Upper lobe of left lung (tissue), 6 donors: ENCODE data around the gene KCNJ5. TPM values are rescaled to one million over a fixed set of nuclear protein-coding genes. Genes with fewer than 3 reads are reported as not detected.

Experiments
- ATAC-seq, 2 donors: fragments of 200-7000 bp; cut with Tn5 transposase; one replicate each; pipeline ENCODE4 v1.9.1; 2022; ENCODE audit warnings: mild to moderate bottlenecking in 2 of 2, moderate library complexity in 2 of 2; ENCODE audit not compliant: low FRiP score in 2 of 2
- DNase-seq, 2 donors: peaks; one replicate each; pipeline ENCODE4 v3.0.0-alpha.2; 2019 to 2020
- H3K27ac ChIP-seq, 4 donors: fragments of 200-600 bp; sonication (generic); one replicate each; pipeline ENCODE4 v1.5.1; 2016 to 2019
- H3K27me3 ChIP-seq, 4 donors: fragments of 200-600 bp; sonication (generic); one replicate each; pipeline ENCODE4 v1.5.1; 2017 to 2019
- H3K36me3 ChIP-seq, 4 donors: fragments of 200-600 bp; sonication (generic); one replicate each; pipeline ENCODE4 v1.5.1; 2016 to 2019
- H3K4me1 ChIP-seq, 4 donors: fragments of 200-600 bp; sonication (generic); one replicate each; pipeline ENCODE4 v1.5.1; 2018 to 2019
- H3K4me3 ChIP-seq, 4 donors: fragments of 200-600 bp; sonication (generic); one replicate each; pipeline ENCODE4 v1.5.1; 2017 to 2019; ENCODE audit warnings: mild to moderate bottlenecking in 2 of 4, moderate library complexity in 1 of 4
- H3K9me3 ChIP-seq, 4 donors: fragments of 200-600 bp; sonication (generic); one replicate each; pipeline ENCODE4 v1.5.1; 2018 to 2019
- EP300 ChIP-seq, 4 donors: sonication (generic); formaldehyde crosslinking; IDR thresholded peaks; one replicate each; pipeline ENCODE4 v1.5.1; 2017; ENCODE audit warnings: antibody characterized with exemption in 4 of 4, control low read depth in 2 of 4
- POLR2A ChIP-seq, 4 donors: fragments of 450-650 bp; IDR thresholded peaks; one replicate each; pipeline ENCODE4 v1.5.1; 2016 to 2017; ENCODE audit warnings: antibody characterized with exemption in 4 of 4, mild to moderate bottlenecking in 2 of 4
- POLR2AphosphoS5 ChIP-seq, 2 donors: sonication (generic); formaldehyde crosslinking; IDR thresholded peaks; one replicate each; pipeline ENCODE4 v1.5.1; 2017; ENCODE audit warnings: antibody characterized with exemption in 2 of 2
- WGBS, 2 donors: methylation state at CpG; one replicate each; pipeline ENCODE4 v1.1.5; 2017 to 2018; 5-methylcytosine and 5-hydroxymethylcytosine counted together
- total RNA-seq, 6 donors: library from RNA; depleted of rRNA in 4 of 6; stranded (reverse); fragments of >200 nt in 4 of 6; gene quantifications; one replicate each; pipeline versions ENCODE4 v1.1.0 to v1.2.1, GENCODE V29; 2016 to 2021
- TF ChIP-seq, protein P1 (sequence below), 6 experiments: fragments of 450-650 bp in 4 of 6; fragments of 200-600 bp in 2 of 6; sonication (generic) in 2 of 6; IDR thresholded peaks; one replicate each; pipeline ENCODE4 v1.5.1; 2016 to 2019; ENCODE audit warnings: antibody characterized with exemption in 6 of 6
- donor health status: DM: no; HTN: no; CAD: no; lungs with moderate emphysema.
- donor health status: DM: no; HTN: yes; CAD: no; lungs with severe emphysema.

KCNJ5 gene
- total RNA-seq, 6 donors from 2014 or later, result 1.5 to 7.5 (median 4.9) TPM

DNA sequence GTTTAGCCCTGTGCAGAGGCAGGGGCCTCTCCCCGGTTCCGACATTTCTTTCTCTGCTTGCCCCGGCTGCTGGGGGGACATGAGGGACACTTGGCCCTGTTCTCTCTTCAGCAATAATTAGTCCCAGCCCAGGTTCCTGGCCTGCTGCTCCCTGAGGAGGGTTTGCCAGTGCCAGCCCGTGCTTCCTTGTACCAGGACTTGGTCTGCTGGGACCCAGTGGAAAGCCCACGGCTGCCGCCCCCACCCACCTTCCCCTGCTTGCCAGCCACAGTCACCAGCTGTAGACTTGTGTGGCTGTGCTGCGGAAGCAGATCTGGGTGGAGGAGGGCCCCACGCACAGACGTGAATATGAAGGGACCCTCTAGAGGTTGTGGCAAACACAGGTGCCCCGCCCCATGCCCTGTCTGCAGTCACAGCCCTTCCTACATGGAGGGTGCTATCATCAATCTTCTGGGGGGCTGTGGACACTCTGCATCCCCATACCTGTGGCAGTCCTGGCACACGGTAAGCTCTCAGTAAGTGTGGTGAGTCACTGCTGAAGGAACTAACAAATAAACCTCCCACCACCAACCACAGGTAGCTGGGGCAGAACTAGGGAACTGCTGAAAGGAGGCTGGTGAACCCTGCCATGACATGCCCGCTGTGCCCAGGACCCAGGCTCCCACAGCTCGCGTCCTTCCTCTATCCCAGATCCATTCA lies 50.6 kb downstream of the KCNJ5 start:
- ATAC-seq (no peak), DNase-seq (peak in 1 of 2 donors; percentile 48)
- no peaks in the 10 kb centered on the region for H3K27me3 ChIP-seq
- no peaks in the 10 kb centered on the region for H3K9me3 ChIP-seq
- H3K4me1 ChIP-seq, result no peaks in the 10 kb centered on the region
- no peak overlapping the region for H3K4me3 ChIP-seq
- no peaks in the 10 kb centered on the region for H3K36me3 ChIP-seq
- WGBS, 2 donors, result 88 to 92% methylated on average over 8 to 14 of the region's 14 CpGs
- H3K27ac ChIP-seq, result no peak overlapping the region
- TF ChIP-seq POLR2A (IDR thresholded peaks at IDR 0.05) (no peak), POLR2AphosphoS5 (IDR thresholded peaks at IDR 0.05) (no peak), EP300 (IDR thresholded peaks at IDR 0.05) (no peak)
- TF ChIP-seq, protein P1, sequence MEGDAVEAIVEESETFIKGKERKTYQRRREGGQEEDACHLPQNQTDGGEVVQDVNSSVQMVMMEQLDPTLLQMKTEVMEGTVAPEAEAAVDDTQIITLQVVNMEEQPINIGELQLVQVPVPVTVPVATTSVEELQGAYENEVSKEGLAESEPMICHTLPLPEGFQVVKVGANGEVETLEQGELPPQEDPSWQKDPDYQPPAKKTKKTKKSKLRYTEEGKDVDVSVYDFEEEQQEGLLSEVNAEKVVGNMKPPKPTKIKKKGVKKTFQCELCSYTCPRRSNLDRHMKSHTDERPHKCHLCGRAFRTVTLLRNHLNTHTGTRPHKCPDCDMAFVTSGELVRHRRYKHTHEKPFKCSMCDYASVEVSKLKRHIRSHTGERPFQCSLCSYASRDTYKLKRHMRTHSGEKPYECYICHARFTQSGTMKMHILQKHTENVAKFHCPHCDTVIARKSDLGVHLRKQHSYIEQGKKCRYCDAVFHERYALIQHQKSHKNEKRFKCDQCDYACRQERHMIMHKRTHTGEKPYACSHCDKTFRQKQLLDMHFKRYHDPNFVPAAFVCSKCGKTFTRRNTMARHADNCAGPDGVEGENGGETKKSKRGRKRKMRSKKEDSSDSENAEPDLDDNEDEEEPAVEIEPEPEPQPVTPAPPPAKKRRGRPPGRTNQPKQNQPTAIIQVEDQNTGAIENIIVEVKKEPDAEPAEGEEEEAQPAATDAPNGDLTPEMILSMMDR (IDR thresholded peaks at IDR 0.05), result no peak

DNA sequence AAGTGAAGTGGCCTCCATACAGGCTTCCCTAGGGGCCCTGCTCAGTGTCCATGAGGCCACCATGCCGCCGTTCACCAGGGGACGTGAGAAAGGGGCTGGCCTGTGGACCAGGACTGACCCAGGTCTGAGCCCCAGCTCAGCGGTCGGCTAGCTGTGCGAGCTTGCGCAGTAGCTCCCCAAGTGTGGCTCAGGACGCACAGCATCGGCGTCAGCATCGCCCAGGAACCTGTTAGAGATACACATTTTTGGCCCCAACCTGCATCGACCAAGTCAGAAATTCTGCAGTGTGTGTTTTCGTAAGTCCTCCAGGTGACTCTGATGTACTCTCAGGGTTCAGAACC lies 51.1 kb downstream of the KCNJ5 start:
- ATAC-seq (no peak), DNase-seq (peak in 1 of 2 donors; percentile 60)
- Histone ChIP-seq H3K9me3 (no peaks in the 10 kb centered on the region), H3K27ac (no peak overlapping the region), H3K4me1 (no peaks in the 10 kb centered on the region), H3K36me3 (no peaks in the 10 kb centered on the region), H3K27me3 (no peaks in the 10 kb centered on the region), H3K4me3 (no peak overlapping the region)
- TF ChIP-seq POLR2AphosphoS5 (IDR thresholded peaks at IDR 0.05), result no peak
- WGBS, 2 donors, result 89 to 97% methylated on average over 2 to 13 of the region's 13 CpGs

DNA sequence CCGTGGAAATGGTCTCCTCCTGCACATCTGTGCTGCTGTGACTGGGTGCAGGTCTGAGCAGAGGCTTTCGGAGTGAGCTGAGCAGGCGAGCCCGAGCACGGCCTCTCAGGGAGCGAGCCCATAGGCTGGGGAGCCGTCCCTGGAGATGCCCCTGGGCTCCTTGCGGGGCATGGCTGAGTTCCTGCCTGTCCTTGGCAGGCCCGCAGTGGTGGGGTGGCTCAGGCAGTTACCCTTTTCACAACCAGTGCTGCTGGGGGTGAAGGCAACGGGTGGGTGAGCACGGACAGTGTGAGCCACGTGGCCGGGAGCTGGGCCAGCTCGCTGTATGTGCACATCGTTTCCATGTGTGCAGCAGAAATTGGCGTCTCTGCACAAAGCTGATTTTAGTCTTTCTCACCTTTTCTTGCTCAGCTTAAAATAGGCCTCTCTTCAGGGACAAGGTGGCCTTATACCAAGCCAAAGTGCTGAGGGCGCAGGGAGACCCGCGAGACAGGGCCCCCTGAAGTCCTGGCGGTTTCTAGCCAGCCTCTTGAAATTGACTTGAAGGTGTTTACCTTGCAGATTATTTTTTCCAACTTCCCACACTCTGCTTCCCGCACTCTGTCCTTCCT lies 51.8 kb downstream of the KCNJ5 start, which contains the start of gene TP53AIP1:
Gene TP53AIP1, minus strand, starts transcription at position 55 of the 611 bp plus-strand sequence. CDS start 5,053 bp downstream, outside the sequence.
- no peaks in the 10 kb centered on the region for H3K4me1 ChIP-seq
- no peaks in the 10 kb centered on the region for H3K27me3 ChIP-seq
- H3K36me3 ChIP-seq, result no peaks in the 10 kb centered on the region
- H3K9me3 ChIP-seq, result no peaks in the 10 kb centered on the region
- ATAC-seq (no peak), DNase-seq (peak in 1 of 2 donors; percentile 68)
- WGBS, 2 donors, result 82 to 87% methylated on average over 13 to 21 of the region's 21 CpGs
- no peak for TF ChIP-seq POLR2A (IDR thresholded peaks at IDR 0.05)
- no peak within 1 kb of the TSS for H3K4me3 ChIP-seq
- no peak within 1 kb of the TSS for H3K27ac ChIP-seq

DNA sequence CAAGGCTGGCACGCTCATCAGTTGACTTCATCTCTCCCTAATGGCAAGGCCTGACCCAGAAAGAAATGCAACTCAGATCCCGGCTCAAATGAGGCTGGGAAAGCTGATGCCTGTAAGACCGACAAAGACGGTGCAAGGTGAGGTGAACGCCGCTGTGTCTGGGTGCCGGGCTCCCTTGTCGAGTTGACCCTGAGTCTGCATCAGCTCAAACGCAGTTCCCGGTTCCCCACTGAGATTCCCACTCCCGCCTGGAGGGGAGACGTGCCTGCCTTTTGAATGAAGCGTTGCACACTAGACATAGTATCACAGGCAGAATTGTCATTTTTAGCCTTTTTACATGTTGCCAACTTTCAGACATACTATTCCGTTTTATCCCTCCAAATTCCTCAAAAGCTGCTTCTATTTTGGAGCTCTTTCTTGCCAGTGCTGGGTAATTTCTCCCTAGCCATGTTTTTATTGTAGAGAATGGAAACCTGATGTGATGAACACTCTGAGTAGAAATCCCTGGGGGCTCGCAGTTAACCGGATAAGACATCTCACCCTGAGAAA lies 52.3 kb downstream of the KCNJ5 start:
- Histone ChIP-seq H3K27ac (no peak overlapping the region), H3K36me3 (no peaks in the 10 kb centered on the region), H3K9me3 (no peaks in the 10 kb centered on the region), H3K27me3 (no peaks in the 10 kb centered on the region), H3K4me1 (no peaks in the 10 kb centered on the region), H3K4me3 (no peak overlapping the region)
- TF ChIP-seq, protein P1 (IDR thresholded peaks at IDR 0.05), result no peak
- TF ChIP-seq POLR2A (IDR thresholded peaks at IDR 0.05) (no peak), POLR2AphosphoS5 (IDR thresholded peaks at IDR 0.05) (no peak), EP300 (IDR thresholded peaks at IDR 0.05) (no peak)
- WGBS, 2 donors, result 89 to 90% methylated on average over 14 to 16 of the region's 16 CpGs
- ATAC-seq (no peak), DNase-seq (no peak)

DNA sequence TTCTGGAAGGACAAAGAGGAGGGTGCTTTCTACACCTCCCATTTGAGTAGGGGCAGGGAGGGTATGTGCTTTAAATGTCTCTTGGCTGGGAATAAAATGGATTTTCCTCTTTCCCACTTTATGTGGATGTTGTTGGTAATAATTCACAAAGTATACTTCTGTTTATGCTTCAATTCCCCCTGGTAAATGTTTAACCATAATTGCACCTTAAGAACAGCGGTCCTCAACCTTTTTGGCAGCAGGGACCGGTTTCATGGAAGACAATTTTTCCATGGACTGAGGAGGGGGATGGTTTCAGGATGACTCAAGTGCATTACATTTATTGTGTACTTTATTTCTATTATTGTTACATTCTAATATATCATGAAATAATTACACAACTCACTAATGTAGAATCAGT lies 55.5 kb downstream of the KCNJ5 start:
- Histone ChIP-seq H3K9me3 (no peaks in the 10 kb centered on the region), H3K27me3 (no peaks in the 10 kb centered on the region), H3K27ac (no peak overlapping the region), H3K4me3 (no peak overlapping the region), H3K4me1 (no peaks in the 10 kb centered on the region), H3K36me3 (no peaks in the 10 kb centered on the region)
- ATAC-seq, result no peak
- TF ChIP-seq POLR2AphosphoS5 (IDR thresholded peaks at IDR 0.05) (no peak), POLR2A (IDR thresholded peaks at IDR 0.05) (no peak), EP300 (IDR thresholded peaks at IDR 0.05) (no peak)
- TF ChIP-seq, protein P1 (IDR thresholded peaks at IDR 0.05), result no peak
- no peak for DNase-seq
- 76 to 86% methylated on average over 2 of the region's 2 CpGs for WGBS, 2 donors
